ENCODE data around the gene NLRP9.
"Not testable (repeated sequence)": the region's sequence is repeated elsewhere in the genome, so short reads cannot be mapped to it uniquely, and the experiment has no call there.

The NLRP9 gene

GRCh38 chr19:55738302-55738701 lies at the start of gene NLRP9:
NLRP9 (minus strand) TSS chr19:55738402; CDS start chr19:55738374, 28 bp downstream.
- DNase-seq: no peak

DNA sequence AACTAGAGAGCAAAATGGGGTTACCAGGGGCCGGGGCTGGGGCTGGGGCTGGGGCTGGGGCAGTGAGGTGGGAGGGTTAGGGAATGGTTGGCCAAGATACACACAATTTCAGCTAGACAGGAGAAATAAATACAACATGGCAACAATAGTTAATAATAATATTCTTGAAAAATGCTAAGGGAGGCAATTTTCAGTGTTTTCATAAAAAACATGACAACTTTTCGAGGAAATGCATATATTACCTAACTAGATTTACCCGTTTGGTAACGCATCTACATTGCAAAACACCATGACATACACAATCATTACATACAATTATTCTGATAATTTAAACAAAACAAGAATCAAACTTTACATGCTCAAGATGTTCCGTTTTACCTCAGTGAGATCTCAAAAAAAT lies 42.9 kb upstream of the NLRP9 start:
- no peak for DNase-seq

- DNase-seq: no peak
Measured at GRCh38 chr19:55778331-55778730, 40.1 kb upstream of the NLRP9 start.

DNA sequence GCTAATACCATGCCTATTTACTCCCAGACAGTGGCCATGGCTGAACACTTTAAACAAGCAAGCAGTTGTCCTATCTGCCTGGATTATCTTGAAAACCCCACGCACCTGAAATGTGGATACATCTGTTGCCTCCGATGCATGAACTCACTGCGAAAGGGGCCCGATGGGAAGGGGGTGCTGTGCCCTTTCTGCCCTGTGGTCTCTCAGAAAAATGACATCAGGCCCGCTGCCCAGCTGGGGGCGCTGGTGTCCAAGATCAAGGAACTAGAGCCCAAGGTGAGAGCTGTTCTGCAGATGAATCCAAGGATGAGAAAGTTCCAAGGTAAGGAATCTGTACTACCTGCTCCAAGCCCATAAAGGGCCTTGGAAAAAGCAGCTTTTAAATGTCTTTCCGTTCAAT lies 39.3 kb upstream of the NLRP9 start:
- DNase-seq: no peak

GRCh38 chr19:55769632-55770031 lies 31.4 kb upstream of the NLRP9 start:
- DNase-seq: not testable (repeated sequence)

DNA sequence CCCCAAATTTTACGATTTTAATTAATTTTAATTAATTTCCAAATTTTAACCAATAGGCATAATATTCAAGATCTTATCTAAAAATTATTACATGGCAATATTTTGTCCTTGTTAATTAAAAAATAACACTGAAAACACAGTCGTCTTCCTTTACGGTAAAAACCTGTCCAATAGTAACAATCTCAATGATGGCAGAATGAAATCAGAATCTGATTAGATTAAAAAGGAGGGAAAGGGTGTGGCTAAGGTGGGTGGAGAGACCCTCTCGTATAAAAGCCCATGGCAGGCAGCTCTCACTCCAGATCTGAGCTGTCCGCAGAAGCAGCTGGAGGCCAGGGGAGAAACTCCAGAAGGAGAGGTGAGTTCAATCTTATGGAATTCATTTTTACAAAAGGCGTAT lies 30.6 kb upstream of the NLRP9 start, which contains the start of gene RFPL4AL1:
Gene RFPL4AL1 (plus strand): TSS at position 301 of the 400 bp plus-strand sequence. CDS start 2,687 bp downstream, outside the sequence.
- not testable (repeated sequence) for DNase-seq

- no peak for DNase-seq
Measured at GRCh38 chr19:55766466-55766865, 28.3 kb upstream of the NLRP9 start.

DNA sequence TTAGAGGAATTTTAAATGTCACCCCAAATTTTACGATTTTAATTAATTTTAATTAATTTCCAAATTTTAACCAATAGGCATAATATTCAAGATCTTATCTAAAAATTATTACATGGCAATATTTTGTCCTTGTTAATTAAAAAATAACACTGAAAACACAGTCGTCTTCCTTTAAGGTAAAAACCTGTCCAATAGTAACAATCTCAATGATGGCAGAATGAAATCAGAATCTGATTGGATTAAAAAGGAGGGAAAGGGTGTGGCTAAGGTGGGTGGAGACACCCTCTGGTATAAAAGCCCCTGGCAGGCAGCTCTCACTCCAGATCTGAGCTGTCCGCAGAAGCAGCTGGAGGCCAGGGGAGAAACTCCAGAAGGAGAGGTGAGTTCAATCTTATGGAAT lies 20.6 kb upstream of the NLRP9 start, which contains the start of gene RFPL4A:
Gene RFPL4A (plus strand): TSS at position 301 of the 400 bp plus-strand sequence. CDS start 2,704 bp downstream, outside the sequence.
- not testable (repeated sequence) for DNase-seq

GRCh38 chr19:55756808-55757207 lies 18.6 kb upstream of the NLRP9 start:
- DNase-seq: not testable (repeated sequence)

DNA sequence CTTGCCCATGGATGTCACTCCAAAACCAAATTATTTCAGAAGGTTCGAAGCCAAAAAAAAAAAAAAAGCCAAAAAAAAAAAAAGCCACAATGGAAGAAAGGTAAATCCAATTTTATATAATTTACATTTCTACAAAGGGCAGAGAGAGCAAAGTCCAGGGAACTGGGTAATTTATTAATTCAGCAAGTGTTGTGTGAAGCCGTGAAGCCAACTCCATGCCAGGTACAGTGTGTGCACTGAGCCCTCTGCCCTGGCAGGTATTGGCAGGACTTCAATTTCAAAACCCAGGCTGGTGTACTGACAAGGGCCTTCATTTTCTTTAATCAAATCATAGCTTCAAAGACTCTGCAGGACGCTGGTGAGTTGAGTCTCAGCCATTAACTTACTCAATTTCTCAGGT lies 15.2 kb upstream of the NLRP9 start:
- no peak for DNase-seq

DNA sequence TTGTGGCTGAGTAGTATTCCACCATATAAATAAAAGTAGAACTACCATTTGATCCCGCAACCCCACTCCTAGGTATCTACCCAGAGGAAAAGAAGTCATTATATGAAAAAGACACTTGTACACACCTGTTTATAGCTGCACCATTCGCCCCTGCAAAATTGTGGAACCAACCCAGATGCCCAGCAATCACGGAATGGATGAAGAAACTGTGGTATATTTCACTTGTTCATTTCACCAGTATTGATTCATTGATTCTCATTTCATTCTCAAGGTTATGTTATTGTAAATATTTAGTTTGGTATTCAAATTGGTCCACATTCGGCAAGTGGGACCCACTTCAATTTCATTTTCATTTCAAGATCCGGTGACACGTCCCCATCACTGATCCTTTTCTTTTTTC lies 12.5 kb upstream of the NLRP9 start:
- no peak for DNase-seq

DNA sequence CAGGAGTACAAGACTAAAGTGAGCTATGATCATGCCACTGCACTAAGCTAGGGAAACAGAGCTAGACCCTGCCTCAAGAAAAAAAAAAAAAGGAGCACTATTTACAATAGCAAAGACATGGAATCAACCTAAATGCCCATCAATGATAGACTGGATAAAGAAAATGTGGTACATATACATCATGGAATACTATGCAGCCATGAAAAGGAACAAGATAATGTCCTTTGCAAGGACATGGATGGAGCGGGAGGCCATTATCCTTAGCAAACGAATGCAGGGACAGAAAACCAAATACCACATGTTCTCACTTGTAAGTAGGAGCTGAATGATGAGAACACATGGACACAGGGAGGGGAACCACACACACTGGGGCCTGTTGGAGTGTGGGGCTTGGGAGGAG lies 7.8 kb downstream of the NLRP9 start:
- not testable (repeated sequence) for DNase-seq

GRCh38 chr19:55723491-55723890 lies 14.7 kb downstream of the NLRP9 start:
- no peak for DNase-seq

DNA sequence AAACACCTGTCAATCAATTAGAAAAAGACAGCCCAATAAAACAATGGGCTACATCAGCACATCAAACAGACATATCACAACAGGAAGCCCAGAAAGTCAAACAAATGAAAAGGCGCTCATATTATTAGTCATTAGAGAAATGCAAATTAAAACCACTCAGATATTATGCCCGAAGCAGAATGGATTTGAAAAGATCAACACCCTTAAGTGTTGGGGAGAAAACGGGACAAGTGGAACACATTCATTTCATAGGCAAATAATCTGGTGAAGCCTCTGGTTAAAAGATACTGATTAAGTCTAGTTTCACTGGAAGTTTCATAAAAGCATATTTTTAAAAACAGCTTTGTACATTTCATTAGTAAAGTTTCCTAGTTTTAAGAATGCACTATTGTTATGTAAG lies 17.4 kb downstream of the NLRP9 start:
- no peak for DNase-seq

- DNase-seq: no peak
Measured at GRCh38 chr19:55720214-55720746, 17.9 kb downstream of the NLRP9 start.

DNA sequence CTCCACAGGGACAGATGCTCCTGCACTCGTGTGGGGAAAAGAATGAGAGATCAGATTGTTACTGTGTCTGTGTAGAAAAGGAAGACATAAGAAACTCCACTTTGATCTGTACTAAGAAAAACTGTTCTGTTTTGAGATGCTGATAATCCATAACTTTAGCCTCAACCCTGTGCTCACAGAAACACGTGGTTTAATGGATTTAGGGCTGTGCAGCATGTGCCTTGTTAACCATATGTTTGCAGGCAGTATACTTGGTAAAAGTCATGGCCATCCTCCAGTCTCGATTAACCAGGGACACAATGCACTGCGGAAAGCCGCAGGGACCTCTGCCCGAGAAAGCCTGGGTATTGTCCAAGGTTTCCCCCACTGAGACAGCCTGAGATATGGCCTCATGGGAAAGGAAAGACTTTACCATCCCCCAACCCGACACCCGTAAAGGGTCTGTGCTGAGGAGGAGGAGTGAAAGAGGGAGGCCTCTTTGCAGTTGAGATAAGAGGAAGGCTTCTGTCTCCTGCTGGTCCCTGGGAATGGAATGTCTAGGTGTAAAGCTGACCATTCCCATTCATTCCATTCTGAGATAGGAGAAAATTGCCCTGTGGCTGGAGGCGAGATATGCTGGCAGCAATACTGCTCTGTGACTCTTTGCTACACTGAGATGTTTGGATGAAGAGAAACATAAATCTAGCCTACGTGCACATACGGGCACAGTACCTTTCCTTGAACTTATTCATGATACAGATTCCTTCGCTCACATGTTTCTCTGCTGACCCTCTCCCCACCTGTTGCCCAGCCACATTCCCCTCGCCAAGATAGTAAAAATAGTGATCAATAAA lies 20.1 kb downstream of the NLRP9 start:
- not testable (repeated sequence) for DNase-seq

DNA sequence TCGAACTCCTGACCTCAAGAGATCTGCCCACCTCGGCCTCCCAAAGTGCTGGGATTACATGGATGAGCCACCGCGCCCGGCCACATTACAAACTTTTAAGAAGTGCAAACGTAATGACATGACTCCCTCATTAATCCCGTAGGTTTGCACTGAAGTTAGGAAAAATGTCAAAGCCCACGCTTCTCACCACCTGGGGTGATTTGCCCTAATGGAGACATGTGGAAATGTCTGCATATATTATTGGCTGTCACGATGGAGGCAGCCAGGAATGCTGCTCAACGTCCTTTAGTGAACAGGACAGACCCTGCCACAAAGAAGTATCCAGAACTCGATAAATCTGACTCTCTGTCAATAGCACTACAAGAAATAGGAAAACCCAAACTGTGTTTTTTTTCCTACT lies 21.0 kb downstream of the NLRP9 start:
- no peak for DNase-seq

- DNase-seq: no peak
Measured at GRCh38 chr19:55716531-55716930, 21.7 kb downstream of the NLRP9 start.

DNA sequence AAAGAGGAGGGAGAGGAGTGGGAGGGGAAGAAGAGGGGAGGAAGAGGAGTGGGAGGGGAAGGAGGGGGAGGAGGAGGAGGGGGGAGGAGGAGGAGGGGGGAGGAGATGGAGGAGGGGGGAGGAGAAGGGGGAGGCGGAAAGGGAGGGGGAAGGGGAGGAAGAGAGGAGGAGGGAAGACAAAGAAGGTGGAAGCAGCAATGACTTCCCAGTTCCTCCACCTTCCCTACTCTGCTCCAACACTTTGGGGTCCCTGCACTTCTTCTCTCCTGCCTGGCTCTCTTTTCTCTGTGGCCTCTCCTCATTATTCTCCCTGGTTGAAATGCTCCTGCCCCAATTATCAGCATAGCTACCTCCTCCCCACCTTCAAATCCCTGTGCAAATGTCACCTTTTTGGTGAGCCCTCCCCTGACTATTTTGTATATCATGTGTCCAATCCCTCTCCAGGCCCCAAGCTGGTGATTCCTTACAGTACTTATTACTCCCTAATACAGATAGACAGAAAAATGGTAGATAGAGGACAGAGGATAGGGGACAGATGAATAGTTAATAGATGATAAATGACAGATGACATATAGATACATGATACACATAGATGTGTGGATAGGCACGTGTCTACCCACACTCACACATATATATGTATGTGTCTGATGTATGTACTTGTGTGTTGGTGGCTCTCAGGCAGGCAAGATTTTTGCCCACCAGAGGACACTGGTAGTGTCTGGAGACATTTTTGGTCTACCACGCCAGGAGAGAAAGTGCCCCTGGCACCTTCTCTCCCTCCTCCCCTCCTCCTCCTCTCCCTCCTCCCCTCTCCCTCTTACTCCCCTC lies 25.2 kb downstream of the NLRP9 start:
- no peak for DNase-seq

GRCh38 chr19:55711719-55712118 lies 26.5 kb downstream of the NLRP9 start:
- no peak for DNase-seq

DNA sequence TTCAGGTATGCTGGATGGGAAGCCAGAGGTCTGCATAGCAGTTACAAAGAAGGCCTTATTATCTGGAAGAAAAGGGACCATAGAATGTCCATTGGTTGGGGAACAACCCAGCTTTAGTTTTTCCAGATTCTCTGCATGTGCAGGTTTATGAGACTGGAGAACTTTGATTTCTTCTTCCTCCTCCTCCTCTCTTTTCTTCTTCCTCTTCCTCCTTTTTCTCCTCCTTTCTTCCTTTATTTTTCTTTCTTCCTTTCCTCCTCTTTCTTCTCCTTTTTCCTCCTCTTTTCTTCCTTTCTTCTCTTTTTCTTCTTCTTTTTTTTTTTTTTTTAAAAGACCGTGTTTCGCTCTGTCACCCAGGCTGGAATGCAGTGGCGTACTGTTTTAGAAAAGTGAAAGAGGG lies 32.2 kb downstream of the NLRP9 start:
- no peak for DNase-seq

- no peak for DNase-seq
Measured at GRCh38 chr19:55704494-55705245, 33.5 kb downstream of the NLRP9 start.

GRCh38 chr19:55703790-55704215 lies 34.4 kb downstream of the NLRP9 start:
- peak; percentile 30 for DNase-seq

Data from CD4-positive, alpha-beta T cell treated with Interleukin-17A for 1 hour (primary cell).